Activated CD8-positive, alpha-beta memory T cell treated with anti-CD3 and anti-CD28 coated beads, Interleukin-2, amount 50 U/mL, for 4 hours (primary cell): ENCODE results near the gene ARID4B.
"Not testable (repeated sequence)": the region's sequence is repeated elsewhere in the genome, so short reads cannot be mapped to it uniquely, and the experiment has no call there.

Experiments
- DNase-seq: peaks from one replicate; pipeline ENCODE4 v3.0.0-alpha.2; 2020

ARID4B gene

DNA sequence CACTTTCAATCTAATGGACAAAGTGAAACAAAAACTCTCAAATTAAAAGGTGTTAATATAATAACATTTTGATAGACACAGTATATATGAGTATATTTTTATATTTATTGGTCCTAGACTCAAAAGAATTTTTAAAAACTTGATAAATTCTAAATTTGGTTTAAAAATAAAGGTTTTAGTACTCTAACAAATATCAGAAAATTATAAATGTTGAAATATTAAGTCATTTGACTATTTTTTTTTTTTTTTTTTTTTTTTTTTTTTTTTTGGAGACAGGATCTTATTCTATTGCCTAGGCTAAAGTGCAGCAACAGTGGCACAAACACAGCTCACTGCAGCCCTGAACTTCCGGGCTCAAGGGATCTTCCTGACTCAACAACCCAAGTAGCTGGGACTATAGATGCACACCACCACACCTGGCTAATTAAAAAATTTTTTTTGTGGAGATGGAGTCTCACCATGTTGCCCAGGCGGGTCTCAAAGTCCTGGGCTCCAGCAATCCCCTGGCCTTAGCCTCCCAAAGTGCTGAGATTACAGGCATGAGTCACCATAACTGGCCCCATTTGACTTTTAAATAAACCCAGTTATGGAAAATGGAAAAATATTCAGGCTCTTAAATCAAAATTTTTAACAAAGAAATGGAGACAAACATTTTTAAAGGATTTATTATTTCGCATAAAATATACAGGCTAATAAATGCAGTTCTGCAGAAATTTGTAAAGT, 106.2 kb downstream of the ARID4B start:
- no peak for DNase-seq

DNA sequence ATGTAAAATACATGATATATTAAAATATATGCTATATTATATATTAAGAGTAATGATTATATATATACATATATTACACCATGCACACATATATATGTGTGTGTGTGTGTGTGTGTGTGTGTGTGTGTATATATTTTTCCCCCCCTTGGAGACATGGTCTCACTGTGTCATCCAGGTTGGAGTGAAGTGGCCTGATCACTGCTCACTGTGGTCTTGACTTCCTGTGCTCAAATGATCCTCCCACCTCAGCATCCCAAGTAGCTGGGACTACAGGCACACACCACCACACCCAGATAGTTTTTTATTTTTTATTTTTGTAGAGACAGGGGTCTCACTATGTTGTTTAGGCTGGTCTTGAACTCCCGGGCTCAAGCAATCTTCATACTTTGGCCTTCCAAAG, 112.5 kb downstream of the ARID4B start:
- DNase-seq = no peak

DNA sequence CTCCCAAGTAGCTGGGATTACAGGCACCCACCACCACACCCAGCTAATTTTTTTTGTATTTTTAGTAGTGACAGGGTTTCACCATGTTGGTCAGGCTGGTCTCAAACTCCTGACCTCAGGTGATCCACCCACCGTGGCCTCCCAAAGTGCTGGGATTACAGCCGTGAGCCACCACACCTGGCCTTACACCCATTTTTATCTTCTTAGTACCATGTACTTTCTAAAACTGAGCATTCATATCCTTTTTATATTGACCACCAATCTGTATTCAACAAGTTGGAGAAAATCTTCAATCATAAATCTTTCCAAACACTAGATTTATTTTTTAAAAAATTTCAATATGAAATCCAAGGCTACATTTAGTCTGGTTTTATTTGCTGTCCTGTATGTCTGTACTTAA, 113.0 kb downstream of the ARID4B start:
- DNase-seq = not testable (repeated sequence)

DNA sequence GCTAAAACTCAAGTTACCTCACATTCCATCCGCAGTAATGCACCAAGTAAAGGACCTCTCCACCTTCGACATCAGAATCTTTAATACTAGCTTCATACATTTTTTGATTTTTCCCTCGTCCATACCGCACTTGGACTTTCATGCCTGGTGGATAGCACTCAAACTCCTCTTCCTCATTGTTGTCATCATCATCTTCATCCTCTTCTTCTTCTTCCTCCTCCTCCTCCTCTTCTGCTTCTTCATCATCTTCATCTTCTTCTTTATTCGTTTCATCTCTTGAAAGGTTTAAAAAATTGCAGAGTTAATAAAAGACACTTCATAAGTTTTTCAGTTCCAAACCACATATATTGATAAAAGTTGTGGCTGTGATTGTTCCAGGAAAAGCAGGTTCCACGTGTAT, 114.2 kb downstream of the ARID4B start:
- DNase-seq = no peak

DNA sequence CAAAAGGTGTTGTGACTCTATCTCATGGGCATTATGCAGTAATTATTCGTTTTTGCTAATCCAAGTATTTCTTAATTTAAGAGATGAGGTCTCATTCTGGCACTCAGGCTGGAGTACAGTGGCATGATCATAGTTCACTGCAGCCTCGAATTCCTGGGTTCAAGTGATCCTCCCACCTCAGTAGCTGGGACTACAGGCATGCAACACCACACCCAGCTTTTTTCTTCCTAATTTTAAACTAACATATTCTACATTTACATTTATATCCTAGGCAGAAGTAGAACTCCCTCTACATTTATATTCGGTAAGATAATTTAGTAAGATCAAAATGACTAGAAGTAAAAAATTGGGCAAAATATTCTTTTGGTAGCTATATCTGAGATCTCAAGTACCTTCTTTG, 116.5 kb downstream of the ARID4B start:
- no peak for DNase-seq

DNA sequence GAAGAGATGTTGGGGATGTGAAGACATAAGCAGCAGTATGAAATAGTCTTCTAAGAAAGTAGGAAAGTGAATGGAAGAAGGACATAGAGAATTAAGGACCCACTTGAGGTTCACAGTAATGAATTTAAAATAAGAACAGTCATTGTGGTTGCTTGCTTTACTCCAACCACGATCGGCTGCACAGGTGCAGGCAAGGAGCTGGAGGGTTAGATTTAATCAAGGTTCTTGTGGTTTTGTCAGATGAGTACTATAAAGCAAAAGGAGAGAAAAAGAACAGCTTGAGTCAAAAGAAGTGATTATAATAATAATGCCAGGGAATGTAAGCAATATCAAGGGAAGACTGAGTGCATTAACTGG, 120.8 kb downstream of the ARID4B start:
- DNase-seq = peak; percentile 27

DNA sequence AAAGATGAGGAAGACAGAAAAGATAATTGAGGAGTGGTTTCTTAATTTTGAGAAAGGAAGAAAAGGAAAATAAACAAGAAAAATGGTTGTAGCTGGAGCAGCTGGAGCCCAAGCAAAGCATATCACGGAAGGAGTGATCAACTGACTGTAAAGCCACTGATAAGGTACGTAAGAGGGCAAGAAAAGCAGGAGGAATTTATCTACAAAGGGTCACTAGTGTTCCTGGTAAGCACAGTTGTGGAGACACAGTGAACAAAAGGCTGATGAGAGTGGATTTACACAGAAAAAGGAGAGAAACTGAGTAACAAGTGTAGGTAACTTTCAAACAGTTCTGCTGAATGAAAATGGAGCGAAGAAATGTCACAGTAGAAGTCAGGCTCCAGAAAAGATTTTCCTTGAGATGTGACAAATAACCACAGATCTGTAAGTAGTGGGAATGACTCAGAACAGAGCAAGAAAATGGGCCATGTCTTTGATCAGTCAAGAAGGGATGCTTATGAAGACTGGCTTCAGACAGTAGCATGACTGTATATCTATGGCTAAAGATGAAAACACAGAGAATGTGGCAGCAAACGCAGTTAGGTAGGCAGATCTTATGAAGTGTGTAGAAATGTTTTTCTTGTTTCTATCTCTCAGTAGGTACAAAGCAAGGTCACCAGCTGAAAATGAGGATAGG, 121.3 kb downstream of the ARID4B start:
- no peak for DNase-seq

DNA sequence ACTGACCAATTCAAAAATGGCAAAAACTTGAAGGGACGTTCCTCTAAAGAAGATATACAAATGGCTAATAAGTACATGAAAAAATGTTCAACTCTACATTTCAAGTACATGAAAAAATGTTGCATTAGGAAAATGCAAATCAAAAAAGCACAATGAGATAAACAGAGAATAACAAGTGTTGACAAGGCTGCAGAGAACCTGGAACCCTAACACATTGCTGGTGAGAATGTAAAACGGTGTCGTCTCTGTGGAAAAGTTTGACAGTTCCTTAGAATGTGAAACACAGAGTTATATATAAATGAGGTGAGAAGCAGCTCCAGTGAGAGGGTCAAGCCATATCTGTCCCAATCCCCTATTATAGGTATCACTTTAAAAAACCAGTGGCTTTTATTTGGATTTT, 122.3 kb downstream of the ARID4B start:
- DNase-seq = no peak

DNA sequence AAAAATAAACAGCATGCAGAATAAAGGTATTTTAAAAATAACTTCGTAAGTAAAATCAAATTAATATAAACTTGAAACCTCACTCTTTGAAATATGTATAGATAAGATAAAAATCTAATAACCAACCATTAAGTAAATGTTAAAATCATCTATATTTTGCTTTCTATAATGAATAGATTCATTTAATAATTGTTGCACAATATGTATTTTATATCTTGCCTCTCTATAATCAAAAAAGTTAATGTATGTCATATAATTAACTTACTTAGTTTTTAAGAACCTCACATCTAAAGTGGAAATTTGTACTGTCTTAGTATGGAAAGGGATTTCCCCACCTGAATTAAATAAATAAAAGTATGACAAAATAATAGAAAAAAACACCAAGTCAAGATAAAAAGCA, 124.6 kb downstream of the ARID4B start:
- DNase-seq = no peak

DNA sequence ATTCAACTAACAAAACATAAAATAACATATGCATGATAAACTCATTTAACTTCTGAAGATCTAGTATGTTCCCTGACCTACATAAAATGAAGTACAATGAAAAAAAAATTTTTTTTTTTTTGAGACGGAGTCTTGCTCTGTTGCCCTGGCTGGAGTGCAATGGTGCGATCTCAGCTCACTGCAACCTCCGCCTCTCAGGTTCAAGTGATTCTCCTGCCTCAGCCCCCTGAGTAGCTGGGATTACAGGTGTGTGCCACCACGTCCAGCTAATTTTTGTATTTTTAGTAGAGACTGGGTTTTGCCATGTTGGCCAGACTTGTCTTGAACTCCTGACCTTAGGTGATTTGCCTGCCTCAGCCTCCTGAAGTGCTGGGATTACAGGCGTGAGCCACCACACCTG, 125.5 kb downstream of the ARID4B start:
- DNase-seq = not testable (repeated sequence)

DNA sequence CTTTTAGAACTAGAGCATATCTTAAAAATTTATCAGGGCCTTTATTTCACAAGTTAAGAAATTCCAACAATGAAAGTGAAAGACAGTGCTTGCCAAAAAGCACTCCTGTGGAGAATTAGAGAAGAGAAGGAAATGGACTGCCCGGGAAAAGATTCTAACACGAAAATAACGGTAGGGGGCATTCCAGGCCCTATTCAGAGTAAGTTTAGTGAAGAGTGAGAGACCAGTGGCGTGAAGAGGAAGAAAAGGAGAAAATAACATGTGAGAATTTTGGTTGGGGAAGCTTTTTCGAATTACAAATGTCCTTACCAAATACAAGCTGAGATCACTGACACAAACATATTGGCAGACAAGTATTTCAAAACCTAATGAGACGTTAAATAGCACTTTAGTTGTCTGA, 128.5 kb downstream of the ARID4B start:
- DNase-seq = no peak

DNA sequence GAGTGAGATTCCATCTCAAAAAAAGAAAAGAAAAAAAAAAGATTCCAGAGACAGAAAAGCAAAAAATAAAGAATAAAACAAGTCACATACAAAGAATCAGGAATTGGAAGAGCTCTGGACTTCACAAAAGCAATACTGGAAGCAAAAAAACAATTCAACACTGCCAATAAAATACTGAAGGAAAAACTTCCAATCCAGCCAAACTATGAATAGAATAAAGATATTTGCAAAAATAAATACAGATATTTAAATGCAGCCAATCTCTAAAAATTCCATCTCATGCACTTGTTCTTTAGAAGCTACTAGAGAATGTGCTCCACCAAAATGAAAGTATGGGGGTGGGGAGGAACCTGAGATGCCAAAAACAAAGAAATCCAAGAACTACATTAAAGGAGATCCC, 137.5 kb downstream of the ARID4B start:
- DNase-seq = no peak

DNA sequence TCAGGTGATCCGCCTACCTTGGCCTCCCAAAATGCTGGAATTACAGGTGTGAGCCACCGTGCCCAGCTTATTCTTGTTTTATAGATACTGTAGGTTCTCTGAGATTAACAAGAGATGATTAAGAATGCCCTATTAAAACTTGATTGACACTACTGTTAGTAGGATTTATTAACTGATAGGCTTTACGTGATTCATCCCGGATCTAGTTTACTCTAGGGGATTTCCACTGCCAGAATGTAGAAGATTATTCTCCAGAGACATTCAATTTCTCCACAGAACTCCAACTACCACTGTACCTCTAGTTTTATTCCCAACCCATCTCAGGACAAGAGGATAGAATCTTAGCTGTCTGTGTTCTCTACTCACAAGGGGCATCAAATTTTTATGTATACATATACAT, 140.7 kb downstream of the ARID4B start:
- DNase-seq = no peak

DNA sequence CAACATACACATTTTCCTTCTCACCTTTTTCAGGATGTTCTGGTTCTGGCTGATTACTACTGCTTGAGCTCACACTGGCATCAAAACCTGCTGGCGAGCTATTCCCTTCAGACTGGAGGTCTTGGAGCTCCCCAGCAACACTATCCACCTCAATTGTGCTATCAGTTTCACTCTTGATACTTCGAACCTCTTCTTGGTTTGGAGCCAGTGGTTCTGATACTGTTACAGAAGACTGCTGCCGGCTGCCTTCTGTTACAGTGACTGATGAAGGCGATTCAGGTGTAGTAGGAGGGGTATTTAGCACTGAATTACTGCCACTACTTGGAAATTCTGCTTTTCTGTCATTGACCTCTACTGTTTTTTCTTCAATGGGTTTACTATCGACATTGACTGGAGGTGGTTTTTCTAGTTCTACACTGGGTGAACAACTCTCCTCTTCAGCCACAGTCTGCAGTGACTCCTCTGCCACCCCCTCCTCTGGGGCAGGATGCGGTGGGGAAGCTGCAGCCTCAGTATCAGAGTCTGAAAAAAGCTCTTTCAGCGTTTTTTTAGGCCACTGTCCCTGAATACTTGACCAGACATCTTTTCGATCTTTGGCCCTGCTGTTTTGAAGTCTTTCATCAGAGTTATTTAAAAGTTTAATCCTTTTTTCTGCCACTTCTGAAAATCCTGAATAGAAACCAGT, 146.3 kb downstream of the ARID4B start:
- no peak for DNase-seq

DNA sequence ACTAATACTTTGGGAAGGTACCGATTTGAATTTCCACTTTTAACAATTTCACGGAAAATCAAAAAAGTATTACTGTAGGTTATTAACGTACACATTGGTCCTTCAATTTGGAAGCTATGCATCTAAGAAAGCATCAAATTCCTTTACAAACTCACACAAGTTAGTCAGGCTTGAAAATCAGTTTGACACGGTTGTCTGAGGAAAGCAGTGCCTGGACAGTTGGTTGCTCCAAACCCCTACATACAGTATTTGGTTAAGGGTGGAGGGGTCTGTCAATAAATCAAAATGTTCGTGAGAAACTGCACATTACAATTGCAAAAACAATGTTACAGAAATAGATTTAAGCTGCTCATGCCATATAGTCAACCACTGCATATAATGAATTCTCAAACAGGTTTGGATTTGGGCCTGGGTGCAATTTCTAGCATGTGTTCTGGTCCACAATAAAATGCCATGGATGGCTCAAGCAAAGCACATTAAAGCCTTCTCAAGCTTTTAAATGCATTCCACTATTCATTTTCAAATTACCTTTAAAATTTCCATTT, 147.0 kb downstream of the ARID4B start:
- no peak for DNase-seq

DNA sequence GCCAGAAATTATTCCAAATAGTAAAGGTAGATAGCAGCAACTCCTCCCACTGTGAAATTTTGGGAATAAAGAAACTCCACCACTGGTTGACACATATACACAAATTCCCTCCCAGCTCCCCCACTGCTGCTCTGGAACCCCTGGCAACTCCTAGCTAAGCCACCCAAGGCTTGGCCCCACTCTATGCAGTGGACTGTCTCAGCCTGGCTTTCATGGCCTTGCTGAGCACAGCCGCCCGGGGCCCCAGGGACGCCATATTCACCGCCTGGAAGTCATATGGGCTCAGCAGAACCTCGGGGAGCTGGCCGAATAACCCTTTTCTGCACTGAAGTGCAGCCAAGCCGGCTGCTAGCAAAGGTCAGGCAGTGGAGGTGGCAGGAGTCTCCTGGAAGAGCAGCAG, 151.5 kb downstream of the ARID4B start:
- no peak for DNase-seq

DNA sequence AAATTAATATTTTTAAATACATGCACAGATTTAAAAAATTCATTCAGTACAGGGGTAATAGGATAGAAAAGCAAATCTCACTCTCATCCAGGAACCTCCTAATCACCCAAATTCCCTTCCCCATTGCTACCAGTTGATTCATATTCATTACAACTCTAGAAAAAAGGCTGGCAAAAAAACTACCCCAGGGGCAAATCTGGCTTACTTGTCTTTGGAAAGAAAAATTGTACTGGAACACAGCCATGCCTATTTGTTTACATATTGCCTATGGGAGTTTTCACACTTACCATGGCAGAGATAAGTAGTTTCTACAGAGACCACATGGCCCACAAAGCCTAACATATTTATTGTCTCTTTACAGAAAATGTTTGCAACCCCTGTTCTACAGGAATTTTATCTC, 158.0 kb downstream of the ARID4B start:
- no peak for DNase-seq

DNA sequence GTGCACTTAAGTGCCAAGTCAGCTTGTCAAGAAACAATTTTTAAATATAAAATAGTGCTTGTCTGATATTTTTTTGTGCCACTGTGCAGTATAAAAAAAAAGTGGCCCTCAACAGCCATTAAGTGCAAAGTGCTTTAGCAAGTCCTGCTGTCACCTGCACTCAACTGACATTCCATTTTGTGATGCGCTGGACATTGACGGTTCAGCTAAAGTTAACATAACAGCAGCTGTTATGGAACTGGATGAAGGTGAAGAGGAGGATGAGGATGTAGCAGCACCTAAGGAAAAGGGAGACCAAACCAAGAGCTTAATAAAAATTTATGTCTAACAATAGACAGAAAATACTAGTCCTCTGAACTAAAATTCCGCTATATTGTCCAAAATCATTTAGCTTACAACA, 159.6 kb downstream of the ARID4B start:
- DNase-seq = no peak

DNA sequence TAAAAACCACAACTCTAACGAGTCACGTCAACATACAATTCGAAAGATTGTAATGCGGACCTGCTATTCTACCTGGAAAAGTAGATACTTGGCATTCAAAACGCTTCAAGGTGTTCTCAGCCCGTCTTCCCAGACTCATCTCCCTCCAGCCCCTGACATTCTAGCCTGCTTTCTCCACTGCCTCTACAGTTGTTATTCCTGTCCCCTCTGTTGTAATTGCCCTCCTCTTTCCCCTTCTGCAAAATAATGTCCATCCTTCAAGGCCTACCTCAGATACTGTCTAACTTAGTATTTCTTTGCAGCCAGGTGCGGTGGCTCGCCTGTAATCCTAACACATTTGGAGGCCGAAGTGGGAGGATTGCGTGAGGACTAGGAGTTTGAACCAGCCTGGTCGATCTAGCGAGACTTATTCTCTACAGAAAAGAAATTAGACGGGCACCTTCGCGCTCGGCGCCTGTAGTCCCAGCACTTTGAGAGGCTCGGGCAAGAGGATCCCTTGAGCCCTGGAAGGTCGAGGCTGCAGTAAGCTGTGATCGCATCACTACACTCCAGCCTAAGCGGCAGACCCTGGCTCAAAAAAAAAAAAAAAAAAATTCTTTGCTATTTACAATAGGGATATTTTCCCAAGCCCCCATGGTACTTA, 166.2 kb downstream of the ARID4B start:
- no peak for DNase-seq

DNA sequence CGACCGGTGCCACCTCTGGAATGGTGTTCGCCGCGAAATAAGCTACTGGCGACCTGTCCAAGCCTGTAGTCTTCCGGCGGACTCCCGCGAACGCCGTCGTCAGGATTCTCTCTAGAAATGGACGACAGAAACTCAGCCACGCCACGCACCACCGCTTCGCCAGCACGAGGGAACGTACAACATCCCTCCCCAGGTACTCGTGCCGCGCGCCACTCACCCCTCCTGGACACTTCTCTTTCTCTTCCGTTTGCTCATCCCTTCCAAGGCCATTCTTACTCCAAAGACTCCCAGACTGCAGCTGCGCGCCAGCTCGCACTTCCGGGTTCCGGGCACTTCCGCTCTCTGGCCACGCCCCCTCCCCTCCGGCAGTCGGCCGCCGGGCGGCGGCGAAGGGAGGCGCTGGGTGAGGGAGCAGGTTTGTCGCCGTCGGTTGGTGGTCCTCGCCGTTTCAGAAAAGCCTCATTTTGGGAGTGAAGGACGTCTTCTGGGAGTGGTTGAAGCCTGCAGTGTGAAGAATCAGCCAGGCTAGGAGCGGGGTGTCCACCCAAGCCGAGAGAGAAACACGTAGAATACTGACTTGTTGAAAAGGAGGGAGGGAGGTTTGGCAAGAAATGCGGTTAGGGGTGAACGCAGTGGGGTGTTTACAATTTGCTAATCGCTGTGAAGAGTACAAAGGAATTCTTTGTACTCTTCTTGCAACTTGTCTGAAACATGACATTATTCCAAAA, 166.9 kb downstream of the ARID4B start, which contains the start of gene RBM34:
RBM34 (minus strand) TSS at position 294 of the 728 bp plus-strand sequence; CDS start at position 270, 24 bp downstream.
- peak; percentile 93 for DNase-seq

DNA sequence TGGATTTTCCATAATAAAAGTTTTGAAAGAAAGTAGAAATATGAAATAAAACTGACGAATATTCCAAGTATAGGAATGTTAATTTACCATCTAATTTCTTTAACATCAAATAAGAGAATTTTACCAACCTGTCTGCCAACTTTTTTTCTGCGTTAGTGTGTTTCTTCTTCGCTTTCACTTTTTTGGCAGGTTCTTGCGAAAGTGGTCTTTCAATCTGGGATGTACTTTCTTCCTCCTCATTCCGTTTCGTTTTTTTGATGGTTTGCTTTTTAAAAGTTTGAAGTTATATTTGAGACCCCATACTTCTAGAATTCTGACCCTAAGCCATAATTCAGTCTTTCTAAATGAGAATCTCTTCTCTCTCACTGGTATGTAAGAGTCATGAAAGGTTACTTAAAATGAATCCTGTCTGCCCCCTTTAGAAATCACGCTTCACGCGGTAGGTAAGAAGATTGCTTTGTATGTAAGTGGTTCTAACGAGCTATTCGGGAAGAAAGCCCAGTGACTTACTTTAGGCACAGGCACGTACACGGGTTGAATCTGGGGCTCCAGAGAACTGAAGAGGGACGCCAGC, 167.5 kb downstream of the ARID4B start:
- DNase-seq = no peak

DNA sequence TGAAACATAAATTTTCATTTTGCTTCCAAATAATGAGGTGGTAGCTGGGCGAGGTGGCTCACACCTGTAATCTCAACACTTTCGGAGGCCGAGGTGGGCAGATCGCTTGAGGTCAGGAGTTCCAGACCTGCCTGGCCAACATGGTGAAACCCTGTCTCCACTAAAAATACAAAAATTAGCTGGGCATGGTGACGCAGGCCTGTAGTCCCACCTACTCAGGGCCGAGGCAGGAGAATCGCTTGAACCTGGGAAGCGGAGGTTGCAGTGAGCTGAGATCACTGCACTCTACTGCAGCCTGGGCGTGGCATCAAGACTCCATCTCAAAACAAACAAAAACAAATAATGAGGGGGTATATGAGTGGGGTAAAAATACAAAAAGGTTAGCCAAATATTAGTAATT, 168.0 kb downstream of the ARID4B start:
- not testable (repeated sequence) for DNase-seq
